Aorta (tissue), 5 donors: ENCODE data around the gene PLXNA4. TPM values are rescaled to one million over a fixed set of nuclear protein-coding genes. Genes with fewer than 3 reads are reported as not detected.

Experiments
- ATAC-seq: fragments of 200-7000 bp; cut with Tn5 transposase; one replicate; pipeline ENCODE4 v1.9.1; 2022; ENCODE audit warnings: moderate library complexity; ENCODE audit not compliant: low FRiP score
- DNase-seq, 2 donors: peaks; one replicate each; pipeline ENCODE4 v3.0.0-alpha.2; 2020
- H3K27ac ChIP-seq, 2 donors: one replicate each; pipeline ENCODE4 v1.5.1; 2013; ENCODE audit warnings: low read length in 2 of 2, mild to moderate bottlenecking in 2 of 2, moderate library complexity in 2 of 2, control low read depth in 1 of 2, inconsistent platforms in 1 of 2, low read depth in 1 of 2
- H3K27me3 ChIP-seq, 2 donors: one replicate each; pipeline ENCODE4 v1.6.1; 2013; ENCODE audit warnings: control low read depth in 1 of 2, low read length in 1 of 2, mild to moderate bottlenecking in 1 of 2, moderate library complexity in 1 of 2; ENCODE audit not compliant: insufficient read depth in 2 of 2, control insufficient read depth in 1 of 2
- H3K36me3 ChIP-seq, 2 donors: one replicate each; pipeline ENCODE4 v1.6.1; 2013; ENCODE audit warnings: control low read depth in 1 of 2, low read length in 1 of 2, mild to moderate bottlenecking in 1 of 2; ENCODE audit not compliant: insufficient read depth in 2 of 2, control insufficient read depth in 1 of 2
- H3K4me1 ChIP-seq, 2 donors: one replicate each; pipeline ENCODE4 v1.6.1; 2013; ENCODE audit warnings: low read length in 2 of 2, control low read depth in 1 of 2, mild to moderate bottlenecking in 1 of 2, moderate library complexity in 1 of 2; ENCODE audit not compliant: insufficient read depth in 2 of 2, control insufficient read depth in 1 of 2
- H3K4me3 ChIP-seq, 2 donors: one replicate each; pipeline ENCODE4 v1.5.1; 2013; ENCODE audit warnings: low read length in 2 of 2, control low read depth in 1 of 2, mild to moderate bottlenecking in 1 of 2
- H3K9me3 ChIP-seq: one replicate; pipeline ENCODE4 v1.6.1; 2013; ENCODE audit warnings: mild to moderate bottlenecking, low read length; ENCODE audit not compliant: control insufficient read depth
- WGBS, 2 donors: extraction: QIAGEN DNeasy Blood & Tissue Kit; methylation state at CpG; one replicate each; pipeline ENCODE4 v1.1.7; 2013; 5-methylcytosine and 5-hydroxymethylcytosine counted together
- intact Hi-C, 2 donors: fragments of 100-400 bp; cut with DNase I; formaldehyde crosslinking; loops; one replicate each; pipeline versions ENCODE4 v1.14.2 to v1.15.0; 2022
- polyA plus RNA-seq, 2 donors: library from polyadenylated mRNA; stranded (reverse); fragments of 200-250 nt; gene quantifications; one replicate each; pipeline ENCODE4 v1.2.3, GENCODE V29; 2013
- total RNA-seq, 2 donors: library from RNA; stranded (reverse); fragmentation: NEBNext Ultra II Directional; extraction: Animal tissue kit (Norgen Biotek cat#: 25700); gene quantifications; one replicate each; pipeline ENCODE4 v1.2.1, GENCODE V29; 2021
- donor health status: healthy with polysubstance abuse.
- donor health status: Bipolar disorder and iron deficiency.
- donor health status: DM: no; HTN: no; CAD: no.
- donor health status: DM: no; HTN: no; CAD: no.
- donor health status: DM: yes; HTN: yes; CAD: no.

PLXNA4 gene
- total and polyA plus RNA-seq, 4 donors, result 0.59 to 30.1 (median 12.0) TPM

GRCh38 chr7:132574223-132574622 lies 2.0 kb downstream of the PLXNA4 start:
- H3K9me3 ChIP-seq, result no peaks in the 10 kb centered on the region
- 76 to 78% methylated on average over 8 of the region's 8 CpGs for WGBS, 2 donors
- intact Hi-C loops, result no loop called here
- DNase-seq (no peak), ATAC-seq (no peak)
- H3K36me3 ChIP-seq, result no peaks in the 10 kb centered on the region
- no peaks in the 10 kb centered on the region for H3K4me1 ChIP-seq
- H3K27ac ChIP-seq, result no peak overlapping the region
- no peak overlapping the region for H3K4me3 ChIP-seq
- H3K27me3 ChIP-seq, result no peaks in the 10 kb centered on the region

DNA sequence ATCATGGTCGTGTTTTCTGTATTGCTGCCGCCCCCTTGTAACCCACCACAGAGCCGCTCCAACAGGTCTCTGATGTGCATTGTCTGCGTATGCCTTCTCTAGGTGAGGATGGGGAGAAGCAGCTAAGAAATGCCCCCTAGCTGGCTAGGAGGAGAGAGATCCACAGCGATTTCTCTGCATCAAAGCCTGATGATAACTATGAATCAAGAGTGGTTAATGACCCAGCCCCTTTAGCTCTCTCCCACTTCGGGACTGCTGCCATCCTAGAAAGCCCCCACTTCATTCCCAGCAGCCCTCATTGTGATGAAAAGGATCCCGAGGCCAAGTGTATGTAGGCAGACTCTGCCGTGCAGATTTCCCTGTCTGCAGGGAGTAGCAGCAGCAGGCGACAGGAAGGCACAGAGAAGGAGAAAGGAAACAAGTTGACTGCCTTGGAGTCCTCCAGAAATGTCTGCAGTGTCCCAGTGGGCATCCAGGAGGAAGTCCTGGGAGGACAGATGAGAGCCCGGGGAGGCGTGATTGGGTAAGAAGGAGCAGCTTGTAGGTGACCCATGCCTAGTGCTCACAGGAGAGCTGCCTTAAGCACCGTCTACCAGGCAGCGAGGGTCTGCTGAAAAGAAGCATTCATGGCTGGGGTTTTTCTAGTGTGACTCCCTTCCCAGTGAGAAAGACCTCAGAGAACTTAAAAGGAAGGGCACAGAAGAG lies 2.9 kb downstream of the PLXNA4 start:
- Histone ChIP-seq H3K27me3 (no peaks in the 10 kb centered on the region), H3K4me3 (no peak overlapping the region), H3K36me3 (no peaks in the 10 kb centered on the region), H3K27ac (no peak overlapping the region), H3K9me3 (no peaks in the 10 kb centered on the region), H3K4me1 (no peaks in the 10 kb centered on the region)
- DNase-seq, result no peak
- 78 to 83% methylated on average over 13 of the region's 13 CpGs for WGBS, 2 donors
- intact Hi-C loops, result no loop called here
- ATAC-seq, result no peak

- H3K27me3 ChIP-seq, result no peaks in the 10 kb centered on the region
- WGBS, 2 donors, result 89 to 93% methylated on average over 3 of the region's 3 CpGs
Observed at GRCh38 chr7:132572526-132572925, 3.7 kb downstream of the PLXNA4 start.

DNA sequence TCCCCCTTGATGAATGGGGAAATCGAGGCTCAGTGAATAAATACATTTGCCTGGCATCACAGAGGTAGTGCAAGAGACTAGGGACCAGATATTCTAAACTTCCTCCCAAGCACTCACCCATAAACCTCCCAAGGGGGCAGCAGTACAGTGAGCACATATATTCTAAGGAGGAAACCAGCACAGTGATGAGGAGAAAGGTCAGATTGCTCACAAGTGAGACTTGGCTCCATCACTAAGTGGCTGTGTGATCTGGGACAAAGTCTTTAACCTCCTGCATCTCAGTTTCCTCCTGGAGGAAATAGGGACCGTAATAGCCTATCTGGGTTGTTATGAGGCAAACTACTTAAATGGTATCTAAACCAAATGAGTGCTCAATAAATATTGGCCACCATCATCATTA lies 4.3 kb downstream of the PLXNA4 start:
- 87 to 98% methylated on average over 2 of the region's 2 CpGs for WGBS, 2 donors
- no peaks in the 10 kb centered on the region for H3K27me3 ChIP-seq
- intact Hi-C loops, result no loop called here
- ATAC-seq, result no peak
- H3K4me1 ChIP-seq, result no peaks in the 10 kb centered on the region
- no peak overlapping the region for H3K27ac ChIP-seq
- no peaks in the 10 kb centered on the region for H3K9me3 ChIP-seq
- H3K4me3 ChIP-seq, result no peak overlapping the region
- H3K36me3 ChIP-seq, result no peaks in the 10 kb centered on the region
- DNase-seq, result no peak

More at GRCh38 chr7:132572526-132572925, 3.7 kb downstream of the PLXNA4 start:
- Histone ChIP-seq H3K27ac (no peak overlapping the region), H3K36me3 (no peaks in the 10 kb centered on the region), H3K4me1 (no peaks in the 10 kb centered on the region), H3K4me3 (no peak overlapping the region), H3K9me3 (no peaks in the 10 kb centered on the region)
- no peak for ATAC-seq
- no peak for DNase-seq
- intact Hi-C loops, result no loop called here

- Histone ChIP-seq H3K27me3 (no peaks in the 10 kb centered on the region), H3K9me3 (no peaks in the 10 kb centered on the region), H3K36me3 (no peaks in the 10 kb centered on the region), H3K4me1 (no peaks in the 10 kb centered on the region), H3K4me3 (no peak overlapping the region), H3K27ac (no peak overlapping the region)
- DNase-seq, result no peak
- WGBS, 2 donors, result 88 to 91% methylated on average over 9 of the region's 9 CpGs
- intact Hi-C loops, result no loop called here
- no peak for ATAC-seq
Observed at GRCh38 chr7:132569884-132570614, 6.2 kb downstream of the PLXNA4 start.

- H3K9me3 ChIP-seq, result no peaks in the 10 kb centered on the region
- H3K4me1 ChIP-seq, result no peaks in the 10 kb centered on the region
- WGBS, 2 donors, result 93% methylated on average over 2 of the region's 2 CpGs
- DNase-seq (no peak), ATAC-seq (no peak)
- no peaks in the 10 kb centered on the region for H3K27me3 ChIP-seq
- no peak overlapping the region for H3K4me3 ChIP-seq
- no peaks in the 10 kb centered on the region for H3K36me3 ChIP-seq
- no peak overlapping the region for H3K27ac ChIP-seq
- intact Hi-C loops, result no loop called here
Observed at GRCh38 chr7:132568962-132569361, 7.3 kb downstream of the PLXNA4 start.

- H3K27me3 ChIP-seq, result no peaks in the 10 kb centered on the region
- intact Hi-C loops, result no loop called here
- H3K9me3 ChIP-seq, result no peaks in the 10 kb centered on the region
- DNase-seq, result no peak
- no peaks in the 10 kb centered on the region for H3K4me1 ChIP-seq
- WGBS, 2 donors, result 91 to 92% methylated on average over 5 of the region's 5 CpGs
- ATAC-seq, result no peak
- no peak overlapping the region for H3K4me3 ChIP-seq
- no peaks in the 10 kb centered on the region for H3K36me3 ChIP-seq
- H3K27ac ChIP-seq, result no peak overlapping the region
Observed at GRCh38 chr7:132565885-132566284, 10.4 kb downstream of the PLXNA4 start.

DNA sequence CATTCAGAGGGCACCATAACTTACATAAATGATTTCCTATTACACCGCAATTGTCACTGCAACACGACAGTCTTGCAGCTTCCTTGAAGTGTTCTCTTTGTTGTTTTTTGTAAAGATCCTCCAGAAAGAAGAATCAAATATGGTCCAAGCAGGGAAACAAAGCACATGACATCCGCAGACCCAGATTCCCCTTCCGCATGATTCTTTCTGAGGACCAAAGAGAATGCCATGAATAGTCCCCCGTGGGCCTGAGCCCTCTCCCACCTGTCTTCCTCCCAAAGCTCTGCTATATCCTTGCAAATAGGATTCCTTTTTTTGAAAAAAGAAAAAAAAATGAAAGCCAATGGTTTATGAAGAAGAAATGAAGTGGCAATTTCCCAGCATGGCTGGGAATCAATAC lies 10.8 kb downstream of the PLXNA4 start:
- DNase-seq, result no peak
- Histone ChIP-seq H3K36me3 (no peaks in the 10 kb centered on the region), H3K4me1 (no peaks in the 10 kb centered on the region), H3K27ac (no peak overlapping the region), H3K9me3 (no peaks in the 10 kb centered on the region), H3K27me3 (no peaks in the 10 kb centered on the region), H3K4me3 (no peak overlapping the region)
- 95 to 99% methylated on average over 5 of the region's 5 CpGs for WGBS, 2 donors
- ATAC-seq, result no peak
- intact Hi-C loops, result no loop called here

- no peak overlapping the region for H3K4me3 ChIP-seq
- no peak overlapping the region for H3K27ac ChIP-seq
- no peaks in the 10 kb centered on the region for H3K9me3 ChIP-seq
- no peak for DNase-seq
- no peaks in the 10 kb centered on the region for H3K36me3 ChIP-seq
- intact Hi-C loops, result no loop called here
- H3K4me1 ChIP-seq, result no peaks in the 10 kb centered on the region
- WGBS, 2 donors, result 95 to 97% methylated on average over 8 of the region's 8 CpGs
- no peaks in the 10 kb centered on the region for H3K27me3 ChIP-seq
- no peak for ATAC-seq
Observed at GRCh38 chr7:132564849-132565248, 11.4 kb downstream of the PLXNA4 start.
